Tibial nerve (tissue), 3 donors: Measurements from ENCODE around the gene CDH12.

Experiments
- CTCF ChIP-seq, 5 experiments: fragments of 200-600 bp in 3 of 5; fragments of 450-650 bp in 2 of 5; sonication (generic) in 3 of 5; IDR thresholded peaks; one replicate each; pipeline ENCODE4 v1.5.1; 2016 to 2019; ENCODE audit warnings: antibody characterized with exemption in 5 of 5, mild to moderate bottlenecking in 3 of 5, moderate library complexity in 2 of 5
- POLR2A ChIP-seq, 2 donors: fragments of 450-650 bp; IDR thresholded peaks; one replicate each; pipeline ENCODE4 v1.6.1; 2017; ENCODE audit warnings: antibody characterized with exemption in 2 of 2, mild to moderate bottlenecking in 2 of 2, moderate library complexity in 2 of 2

- TF ChIP-seq CTCF (IDR thresholded peaks at IDR 0.05) (no peak), POLR2A (IDR thresholded peaks at IDR 0.05) (no peak)
These were observed 298.7 kb downstream of the CDH12 start for GRCh38 chr5:22554475-22554874.
